PC-3 (cell line): Measurements from ENCODE around the gene WDR82.

Experiments used
- EZH2 ChIP-seq: fragments of 300-600 bp; sonication (generic); IDR thresholded peaks from one replicate; pipeline ENCODE4 v1.6.1; 2017; ENCODE audit warnings: antibody characterized with exemption, mild to moderate bottlenecking, low read length; ENCODE audit not compliant: unreplicated experiment
- TF ChIP-seq, protein P1 (sequence below): fragments of 300-600 bp; sonication (generic); conservative IDR thresholded peaks from 2 replicates; pipeline ENCODE4 v1.5.1; 2017; ENCODE audit warnings: antibody characterized with exemption, low read depth, mild to moderate bottlenecking, low read length

DNA sequence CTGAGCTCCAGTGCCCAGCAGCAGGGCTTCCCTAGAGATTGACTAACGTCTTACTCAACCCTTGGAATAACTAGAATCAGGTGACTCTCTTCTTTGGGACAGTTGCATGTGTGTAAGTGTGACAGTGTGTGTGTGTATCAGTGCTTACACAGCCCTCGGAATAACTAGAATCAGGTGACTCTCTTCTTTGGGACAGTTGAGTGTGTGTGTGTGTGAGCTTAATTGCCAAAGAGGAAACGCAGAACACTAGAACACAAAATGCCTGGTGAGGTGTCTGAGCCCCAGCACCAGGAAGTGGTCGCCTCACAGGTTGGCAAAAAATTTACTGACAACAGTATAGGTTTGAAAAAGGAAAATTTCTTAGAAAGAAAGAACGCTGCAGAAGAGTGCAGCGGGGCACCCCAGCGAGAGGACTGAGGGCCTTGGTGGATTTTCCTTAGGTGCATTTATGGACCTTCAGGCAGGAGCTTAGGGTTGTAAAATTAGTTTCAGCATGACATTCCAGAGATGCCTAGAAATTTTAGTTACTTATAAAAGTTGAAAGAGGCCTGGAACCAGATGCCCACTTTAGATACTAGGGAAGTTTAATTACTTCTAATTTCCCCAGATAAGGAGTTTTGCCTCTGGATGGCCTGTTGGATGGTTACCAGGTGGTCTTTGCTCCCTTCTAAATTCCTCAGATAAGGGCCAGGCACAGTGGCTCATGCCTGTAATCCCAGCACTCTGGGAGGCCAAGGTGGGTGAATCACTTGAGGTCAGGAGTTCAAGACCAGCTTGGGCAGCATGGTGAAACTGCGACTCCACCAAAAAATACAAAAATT, 3.7 kb upstream of the WDR82 start:
- TF ChIP-seq, protein P1, sequence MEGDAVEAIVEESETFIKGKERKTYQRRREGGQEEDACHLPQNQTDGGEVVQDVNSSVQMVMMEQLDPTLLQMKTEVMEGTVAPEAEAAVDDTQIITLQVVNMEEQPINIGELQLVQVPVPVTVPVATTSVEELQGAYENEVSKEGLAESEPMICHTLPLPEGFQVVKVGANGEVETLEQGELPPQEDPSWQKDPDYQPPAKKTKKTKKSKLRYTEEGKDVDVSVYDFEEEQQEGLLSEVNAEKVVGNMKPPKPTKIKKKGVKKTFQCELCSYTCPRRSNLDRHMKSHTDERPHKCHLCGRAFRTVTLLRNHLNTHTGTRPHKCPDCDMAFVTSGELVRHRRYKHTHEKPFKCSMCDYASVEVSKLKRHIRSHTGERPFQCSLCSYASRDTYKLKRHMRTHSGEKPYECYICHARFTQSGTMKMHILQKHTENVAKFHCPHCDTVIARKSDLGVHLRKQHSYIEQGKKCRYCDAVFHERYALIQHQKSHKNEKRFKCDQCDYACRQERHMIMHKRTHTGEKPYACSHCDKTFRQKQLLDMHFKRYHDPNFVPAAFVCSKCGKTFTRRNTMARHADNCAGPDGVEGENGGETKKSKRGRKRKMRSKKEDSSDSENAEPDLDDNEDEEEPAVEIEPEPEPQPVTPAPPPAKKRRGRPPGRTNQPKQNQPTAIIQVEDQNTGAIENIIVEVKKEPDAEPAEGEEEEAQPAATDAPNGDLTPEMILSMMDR, result no peak
- no peak for TF ChIP-seq EZH2
